Measurements from ENCODE around the gene NFYC.

DNA sequence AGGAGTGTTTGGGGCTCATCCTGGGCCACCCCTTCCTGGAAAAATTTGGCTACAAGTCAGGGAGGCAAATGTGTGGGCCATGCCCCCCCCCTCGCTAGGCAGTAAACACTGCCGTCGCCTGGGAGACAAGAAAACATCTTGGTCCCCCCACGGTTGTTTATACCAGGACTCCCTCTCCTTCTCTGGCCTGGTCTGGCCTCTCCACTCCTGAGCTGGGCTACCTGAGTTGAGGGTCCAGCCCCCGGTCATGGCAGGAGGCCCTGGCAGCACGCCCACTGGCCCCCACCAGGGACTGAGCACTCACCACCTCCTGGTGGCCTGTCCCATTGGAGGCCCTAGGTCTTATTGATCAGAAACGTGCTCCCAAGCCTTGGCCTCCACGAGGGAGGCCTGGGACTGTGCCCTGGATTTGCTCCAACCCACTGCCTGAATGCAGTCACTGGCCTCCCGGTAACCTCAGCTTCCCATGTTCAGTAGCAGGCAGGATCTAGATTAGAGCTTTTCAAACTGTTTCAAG lies 107.9 kb downstream of the NFYC start:
- TF ChIP-seq EZH2 (IDR thresholded peaks at IDR 0.05; ENCODE audit: insufficient read depth, poor library complexity, severe bottlenecking) (no peak), EZH2phosphoT487 (IDR thresholded peaks at IDR 0.05; ENCODE audit: insufficient read depth, low read depth) (no peak)
